OCI-LY7 (cell line): Measurements from ENCODE around the gene PRKAG2.

Source experiments
- CTCF ChIP-seq: fragments of 200-600 bp; sonication (generic); conservative IDR thresholded peaks from 2 replicates; pipeline ENCODE4 v1.5.1; 2014; ENCODE audit warnings: mild to moderate bottlenecking, antibody characterized with exemption, low read length, moderate library complexity, mixed read lengths
- EZH2phosphoT487 ChIP-seq: fragments of 200-600 bp; sonication (generic); IDR thresholded peaks from 2 replicates; pipeline ENCODE4 v1.6.1; 2018; ENCODE audit warnings: low read depth, borderline replicate concordance, mild to moderate bottlenecking, mixed run types, antibody characterized with exemption, low read length, moderate library complexity, mixed read lengths

- TF ChIP-seq CTCF (no peak), EZH2phosphoT487 (no peak)
These were observed 67.1 kb downstream of the PRKAG2 start for GRCh38 chr7:151809864-151810170.
